IMR-90 (cell line): ENCODE measurements around the gene MCM6. TPM values are rescaled to one million over a fixed set of nuclear protein-coding genes. Genes with fewer than 3 reads are reported as not detected.
"Not testable (repeated sequence)": the region's sequence is repeated elsewhere in the genome, so short reads cannot be mapped to it uniquely, and the experiment has no call there.

Experiments
- ATAC-seq: fragments of 200-7000 bp; cut with Tn5 transposase; 2 replicates; pipeline ENCODE4 v1.9.1; 2020; ENCODE audit warnings: low read depth, mild to moderate bottlenecking, moderate library complexity
- BruUV-seq: library from RNA; stranded (reverse); fragments of 400-500 nt; replicated peaks from 2 replicates; lab custom pipeline; 2021; lab: Mats Ljungman, UMichigan
- CTCF ChIA-PET: fragments of 300-600 bp; formaldehyde crosslinking; extraction: SDS; loops from one replicate; lab custom pipeline; 2021; ENCODE audit warnings: antibody characterized with exemption; lab: Yijun Ruan, JAX
- POLR2A ChIA-PET: fragments of 300-600 bp; sonication (Branson Sonifier 250); formaldehyde crosslinking; loops from one replicate; lab custom pipeline; 2022; ENCODE audit warnings: antibody characterized with exemption; ENCODE audit not compliant: unreplicated experiment; lab: Charles Lee
- DNase-seq: peaks from one replicate; pipeline ENCODE4 v3.0.0; 2013
- H2AFZ ChIP-seq: replicated peaks from 2 replicates; pipeline ENCODE3; 2013; ENCODE audit warnings: low read length, mild to moderate bottlenecking; ENCODE audit not compliant: poor library complexity
- H2AK5ac ChIP-seq: 2 replicates; pipeline ENCODE4 v1.6.1; 2013; ENCODE audit warnings: low read depth, low read length, inconsistent platforms
- H2AK9ac ChIP-seq: replicated peaks from 2 replicates; pipeline ENCODE3; 2013; ENCODE audit warnings: mild to moderate bottlenecking, low read depth, low read length, moderate library complexity; ENCODE audit not compliant: poor library complexity
- H2BK120ac ChIP-seq: 2 replicates; pipeline ENCODE4 v1.6.1; 2013; ENCODE audit warnings: low read depth, low read length, inconsistent platforms
- H2BK15ac ChIP-seq: 3 replicates; pipeline ENCODE4 v1.6.1; 2013; ENCODE audit warnings: low read depth, low read length, inconsistent platforms
- H2BK20ac ChIP-seq: 2 replicates; pipeline ENCODE4 v1.6.1; 2013; ENCODE audit warnings: low read depth, mild to moderate bottlenecking, inconsistent platforms, low read length, moderate library complexity
- H2BK5ac ChIP-seq: 2 replicates; pipeline ENCODE4 v1.6.1; 2013; ENCODE audit warnings: mild to moderate bottlenecking, low read depth, low read length, inconsistent platforms; ENCODE audit not compliant: poor library complexity, severe bottlenecking
- H3K14ac ChIP-seq: replicated peaks from 2 replicates; pipeline ENCODE4 v1.6.1; 2013; ENCODE audit warnings: low read depth, low read length, inconsistent platforms
- H3K18ac ChIP-seq: 2 replicates; pipeline ENCODE4 v1.6.1; 2013; ENCODE audit warnings: low read depth, low read length, control low read depth
- H3K23ac ChIP-seq: 2 replicates; pipeline ENCODE4 v1.6.1; 2013; ENCODE audit warnings: low read depth, low read length, inconsistent platforms
- H3K27ac ChIP-seq: 2 replicates; pipeline ENCODE4 v1.5.1; 2013; ENCODE audit warnings: mild to moderate bottlenecking, control low read depth, low read length; ENCODE audit not compliant: insufficient read depth
- H3K27me3 ChIP-seq: 2 replicates; pipeline ENCODE4 v1.6.1; 2013; ENCODE audit warnings: low read length; ENCODE audit not compliant: control insufficient read depth, insufficient read depth
- H3K36me3 ChIP-seq: 2 replicates; pipeline ENCODE4 v1.6.1; 2013; ENCODE audit warnings: low read length, mixed read lengths; ENCODE audit not compliant: control insufficient read depth, insufficient read depth
- H3K4ac ChIP-seq: 2 replicates; pipeline ENCODE4 v1.6.1; 2013; ENCODE audit warnings: low read depth, low read length, inconsistent platforms
- H3K4me1 ChIP-seq: 2 replicates; pipeline ENCODE4 v1.6.1; 2013; ENCODE audit warnings: low read length, mixed read lengths; ENCODE audit not compliant: control insufficient read depth, insufficient read depth
- H3K4me2 ChIP-seq: 2 replicates; pipeline ENCODE4 v1.6.1; 2013; ENCODE audit warnings: low read depth, mild to moderate bottlenecking, control low read depth, low read length, moderate library complexity
- H3K4me3 ChIP-seq: 2 replicates; pipeline ENCODE4 v1.5.1; 2013; ENCODE audit warnings: low read depth, mild to moderate bottlenecking, control low read depth, low read length, moderate library complexity; ENCODE audit not compliant: insufficient read depth
- H3K56ac ChIP-seq: 2 replicates; pipeline ENCODE4 v1.6.1; 2013; ENCODE audit warnings: low read length, inconsistent platforms; ENCODE audit not compliant: insufficient read depth; ENCODE audit errors: extremely low read depth
- H3K79me1 ChIP-seq, 2 experiments: 2 replicates each; pipeline ENCODE4 v1.6.1; 2013; ENCODE audit warnings: low read length in 2 of 2, inconsistent platforms in 1 of 2, low read depth in 1 of 2
- H3K9ac ChIP-seq: 2 replicates; pipeline ENCODE4 v1.6.1; 2013; ENCODE audit warnings: low read depth, low read length, control low read depth
- H3K9me1 ChIP-seq: 2 replicates; pipeline ENCODE4 v1.6.1; 2013; ENCODE audit warnings: low read length, inconsistent platforms; ENCODE audit not compliant: insufficient read depth
- H3K9me3 ChIP-seq: 2 replicates; pipeline ENCODE4 v1.6.1; 2013; ENCODE audit warnings: low read length; ENCODE audit not compliant: control insufficient read depth, insufficient read depth
- H4K20me1 ChIP-seq: 2 replicates; pipeline ENCODE4 v1.6.1; 2013; ENCODE audit warnings: low read length, inconsistent platforms; ENCODE audit not compliant: insufficient read depth
- H4K5ac ChIP-seq: 2 replicates; pipeline ENCODE4 v1.6.1; 2013; ENCODE audit warnings: mild to moderate bottlenecking, low read depth, low read length, control low read depth
- H4K8ac ChIP-seq, 2 experiments: 2 replicates each; pipeline ENCODE4 v1.6.1; 2013; ENCODE audit warnings: low read depth in 2 of 2, low read length in 2 of 2, control low read depth in 1 of 2, inconsistent platforms in 1 of 2
- H4K91ac ChIP-seq: 2 replicates; pipeline ENCODE4 v1.6.1; 2013; ENCODE audit warnings: low read depth, low read length, inconsistent platforms; ENCODE audit not compliant: insufficient read depth
- ELK1 ChIP-seq: fragments of 150-350 bp; IDR thresholded peaks from 2 replicates; pipeline ENCODE4 v1.6.1; 2016; ENCODE audit warnings: low read depth, mild to moderate bottlenecking, low read length, moderate library complexity, borderline replicate concordance
- WGBS, 2 experiments: methylation state at CpG; one replicate each; pipeline versions ENCODE4 v1.1.5 to v1.1.7; 2013; ENCODE audit warnings: missing lambda C conversion rate in 2 of 2; ENCODE audit not compliant: insufficient read length in 1 of 2; ENCODE audit errors: extremely low coverage in 2 of 2; 5-methylcytosine and 5-hydroxymethylcytosine counted together
- dilution Hi-C: fragments of 300-500 bp; cut with HindIII; formaldehyde crosslinking; loops from one replicate; pipeline ENCODE4 v1.14.3; 2018; ENCODE audit warnings: low sequenced_read_pairs; ENCODE audit not compliant: unreplicated experiment
- in situ Hi-C: fragments of 300-500 bp; cut with MboI; formaldehyde crosslinking; loops from 3 replicates; pipeline ENCODE4 v1.14.3; 2019; ENCODE audit warnings: low sequenced_read_pairs, inconsistent platforms, mixed read lengths
- intact Hi-C: fragments of 100-400 bp; cut with micrococcal nuclease; formaldehyde crosslinking; loops from 2 replicates; pipeline ENCODE4 v1.10.0; 2022
- polyA plus RNA-seq, 3 experiments: library from polyadenylated mRNA; depleted of rRNA; stranded (reverse); fragments of >200 nt; gene quantifications; 2 replicates each; pipeline ENCODE4 v1.2.3, GENCODE V29; 2012; ENCODE audit warnings: low replicate concordance in 1 of 3
- total RNA-seq: library from RNA; depleted of rRNA; stranded (reverse); fragments of >200 nt; gene quantifications from 2 replicates; pipeline ENCODE4 v1.2.3, GENCODE V29; 2012

The MCM6 gene
- total and polyA plus RNA-seq, 2 of the 4 experiments (the other 2 are of a cell fraction) = 21.4 to 29.6 TPM

DNA sequence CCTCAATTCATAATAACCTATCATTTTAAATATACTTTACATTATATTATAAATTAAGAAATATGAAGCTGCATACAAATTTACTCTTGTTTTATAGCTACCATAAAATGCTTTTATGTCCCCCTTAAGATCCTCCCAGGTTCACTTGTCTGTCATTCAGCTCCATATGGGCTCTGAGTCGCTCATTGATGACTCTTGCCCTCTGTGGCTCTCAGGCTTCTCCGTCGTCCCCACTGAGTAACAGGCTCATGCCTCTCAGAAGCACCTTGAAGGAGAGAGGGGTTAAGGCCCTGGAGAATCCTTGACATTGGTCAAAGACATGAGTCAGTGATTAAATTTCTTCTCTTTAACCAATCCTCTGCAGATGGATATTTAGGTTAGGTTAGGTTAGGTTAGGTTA, 6.2 kb upstream of the MCM6 start:
- Histone ChIP-seq H2BK15ac (no peak overlapping the region), H2AK5ac (no peak overlapping the region), H3K79me1 (no peaks in the 10 kb centered on the region), H3K9ac (no peak overlapping the region), H3K4me2 (no peak overlapping the region), H3K18ac (no peak overlapping the region), H3K27me3 (peaks cover 5% of the 10 kb centered on the region), H4K91ac (no peak overlapping the region), H4K5ac (no peak overlapping the region), H4K20me1 (no peaks in the 10 kb centered on the region), H3K27ac (no peak overlapping the region), H3K9me3 (no peaks in the 10 kb centered on the region), H3K14ac (no peak overlapping the region), H2BK20ac (no peak overlapping the region), H2BK5ac (no peak overlapping the region), H3K23ac (no peak overlapping the region), H3K4me1 (no peaks in the 10 kb centered on the region), H3K56ac (no peak overlapping the region), H3K4ac (no peak overlapping the region), H3K4me3 (no peak overlapping the region), H3K9me1 (no peaks in the 10 kb centered on the region), H2AK9ac (no peak overlapping the region), H2BK120ac (no peak overlapping the region), H2AFZ (no peak overlapping the region), H3K36me3 (no peaks in the 10 kb centered on the region), H4K8ac (no peak overlapping the region)
- in situ Hi-C loops = no loop called here
- DNase-seq = no peak
- intact Hi-C loops = no loop called here
- ATAC-seq = no peak
- WGBS, 2 experiments = no CpG with 5 or more reads among the region's 3 CpGs
- BruUV-seq = no TSS peak
- dilution Hi-C loops = no loop called here
- CTCF ChIA-PET = interaction anchor here (0.6 kb wide), 1 partner anchor 8 kb away, joined by 3 read pairs; no protein-coding TSS in a partner anchor
- POLR2A ChIA-PET = no interaction called here
- no peak for TF ChIP-seq ELK1

GRCh38 chr2:135876770-135877169, 527 bp upstream of the MCM6 start:
- in situ Hi-C loops, ATAC-seq, H3K36me3 ChIP-seq, H2BK5ac ChIP-seq, H4K91ac ChIP-seq, H3K14ac ChIP-seq, H3K4me1 ChIP-seq, H4K5ac ChIP-seq, H3K27ac ChIP-seq, H2BK15ac ChIP-seq, H4K20me1 ChIP-seq, H2AK9ac ChIP-seq, H2BK120ac ChIP-seq, H3K9me1 ChIP-seq, H2BK20ac ChIP-seq, H3K56ac ChIP-seq, H3K18ac ChIP-seq, DNase-seq, H3K27me3 ChIP-seq, dilution Hi-C loops, H3K9ac ChIP-seq, POLR2A ChIA-PET, H3K9me3 ChIP-seq, H2AK5ac ChIP-seq, intact Hi-C loops, H3K23ac ChIP-seq, H4K8ac ChIP-seq, BruUV-seq, H3K4ac ChIP-seq: not testable (repeated sequence)
- Histone ChIP-seq H2AFZ (peak overlapping the region; percentile 58), H3K79me1 (peaks cover 2 to 25% of the 10 kb centered on the region in 2 experiments), H3K4me2 (peak overlapping the region; percentile 70), H3K4me3 (peak overlapping the region; percentile 67)
- CTCF ChIA-PET = interaction anchor here (0.6 kb wide), 2 partner anchors 82 to 888 kb away, joined by 3 to 4 read pairs; no protein-coding TSS in a partner anchor
- 73% methylated on average over 3 of the region's 15 CpGs; no CpG with 5 or more reads in 1 of the 2 experiments for WGBS, 2 experiments
